Measurements from ENCODE around the gene S1PR4. TPM values are rescaled to one million over a fixed set of nuclear protein-coding genes. Genes with fewer than 3 reads are reported as not detected.
"Not testable (repeated sequence)": the region's sequence is repeated elsewhere in the genome, so short reads cannot be mapped to it uniquely, and the experiment has no call there.

S1PR4 gene
- total and polyA plus RNA-seq, 2 of the 8 experiments (the other 6 are each of a cell fraction or from before 2014, with no cell fraction given) = not detected

DNA sequence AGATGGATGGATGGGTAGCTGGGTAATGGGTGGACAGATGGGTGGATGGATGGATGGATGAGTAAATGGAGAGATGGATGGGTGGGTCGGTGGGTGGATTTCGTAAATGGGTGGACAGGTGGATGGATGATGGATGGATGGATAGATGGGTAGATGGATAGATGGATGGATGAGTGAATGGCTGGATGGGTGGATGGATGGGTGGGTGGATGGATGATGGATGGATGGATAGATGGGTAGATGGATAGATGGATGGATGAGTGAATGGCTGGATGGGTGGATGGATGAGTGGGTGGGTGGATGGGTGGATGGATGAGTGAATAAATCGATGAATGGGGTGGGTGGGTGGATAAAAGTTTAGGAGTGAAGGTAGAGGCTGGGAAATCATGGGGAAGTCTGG, 24.1 kb upstream of the S1PR4 start:
- H3K4me3 ChIP-seq (ENCODE audit: extremely low read depth in 1 of 4, insufficient read depth in 2 of 4, low read depth in 3 of 4, low read length in 4 of 4); H2BK20ac ChIP-seq (ENCODE audit: low read length); H3K9ac ChIP-seq (replicated peaks in 1 of 4; ENCODE audit: extremely low read depth in 1 of 4, low read depth in 3 of 4, low read length in 3 of 4); H4K91ac ChIP-seq (replicated peaks; ENCODE audit: insufficient read length, low read length); H3K4me1 ChIP-seq (replicated peaks in 1 of 4; ENCODE audit: control insufficient read depth in 3 of 4, insufficient read depth in 4 of 4, low read length in 3 of 4); H2BK5ac ChIP-seq (ENCODE audit: low read depth, low read length); H2BK15ac ChIP-seq (ENCODE audit: low read length); H3K79me2 ChIP-seq (ENCODE audit: control insufficient read depth in 1 of 2, insufficient read depth in 2 of 2, low read length in 2 of 2); H3K23ac ChIP-seq (ENCODE audit: insufficient read length); FAIRE-seq; H3K79me1 ChIP-seq (ENCODE audit: low read depth, low read length); H2BK120ac ChIP-seq (replicated peaks; ENCODE audit: low read depth, low read length); H3K18ac ChIP-seq (ENCODE audit: extremely low read depth, low read length); H3K4ac ChIP-seq (replicated peaks; ENCODE audit: insufficient read length, low read depth, low read length); CTCF ChIA-PET (ENCODE audit: partially characterized antibody); POLR2A ChIA-PET (ENCODE audit: partially characterized antibody); DNase-seq (ENCODE audit: low read depth in 1 of 2, low spot score in 2 of 2); H2AFZ ChIP-seq (ENCODE audit: low read length); H4K5ac ChIP-seq (ENCODE audit: insufficient read length, low read depth, low read length); H3K27ac ChIP-seq (ENCODE audit: low read depth, low read length); H3K56ac ChIP-seq (replicated peaks; ENCODE audit: insufficient read length, low read depth, low read length); H3K4me2 ChIP-seq (ENCODE audit: insufficient read depth in 1 of 2, low read depth in 2 of 2, low read length in 2 of 2); H3K36me3 ChIP-seq (ENCODE audit: control insufficient read depth in 2 of 4, insufficient read depth in 4 of 4, low read length in 3 of 4); H3K27me3 ChIP-seq (replicated peaks in 1 of 4; ENCODE audit: control insufficient read depth in 3 of 4, extremely low read depth in 1 of 4, insufficient read depth in 3 of 4, low read length in 3 of 4); H3K9me3 ChIP-seq (ENCODE audit: insufficient read depth in 2 of 2, low read depth in 1 of 2, low read length in 1 of 2); H2BK12ac ChIP-seq (ENCODE audit: low read depth, low read length); H3K14ac ChIP-seq (ENCODE audit: insufficient read length); H4K8ac ChIP-seq (ENCODE audit: extremely low read depth, insufficient read depth, low read length); H2AK5ac ChIP-seq (ENCODE audit: low read depth, low read length): not testable (repeated sequence)
- 87 to 100% methylated on average over 3 of the region's 3 CpGs for WGBS, 2 experiments (ENCODE audit: extremely low coverage in 1 of 2, insufficient coverage in 1 of 2, insufficient read length in 1 of 2, insufficient replicate concordance in 2 of 2, low coverage in 1 of 2, low lambda C conversion rate in 2 of 2, missing lambda C conversion rate in 1 of 2)
- H4K20me1 ChIP-seq (replicated peaks in 1 of 2; ENCODE audit: control insufficient read depth in 1 of 2, insufficient read depth in 2 of 2, low read length in 2 of 2) = peaks cover 0 to 11% of the 10 kb centered on the region in 2 experiments
- H3K23me2 ChIP-seq (ENCODE audit: low read depth, low read length) = peaks cover 15% of the 10 kb centered on the region; the same call in 1 of the 2 replicates
